Activated CD4-positive, alpha-beta T cell treated with anti-CD3 and anti-CD28 coated beads, Interleukin-2, amount 50 U/mL, for 1 hour (primary cell): Measurements from ENCODE around the gene KLF9.
"Not testable (repeated sequence)": the region's sequence is repeated elsewhere in the genome, so short reads cannot be mapped to it uniquely, and the experiment has no call there.

Source experiments
- DNase-seq: peaks from one replicate; pipeline ENCODE4 v3.0.0-alpha.2; 2020

The KLF9 gene

DNA sequence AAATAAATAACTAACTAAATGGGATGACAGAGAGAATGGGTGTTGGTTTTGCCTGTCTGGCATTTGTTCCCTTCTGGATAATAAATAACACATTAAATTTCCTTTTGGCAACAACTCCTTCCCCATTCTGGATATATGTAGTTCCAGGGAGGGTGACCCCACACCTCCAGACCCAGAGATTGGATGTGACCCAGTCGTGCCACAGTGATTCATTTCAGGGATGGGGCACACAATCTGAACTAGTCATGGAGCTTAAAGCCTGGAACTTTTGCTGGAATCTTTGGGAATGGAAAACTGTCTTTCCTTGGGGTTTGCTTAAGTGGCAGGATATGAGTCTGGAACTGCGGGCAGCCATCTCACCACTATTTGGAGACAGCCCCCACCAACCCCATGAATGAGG lies 11.3 kb downstream of the KLF9 start:
- no peak for DNase-seq

DNA sequence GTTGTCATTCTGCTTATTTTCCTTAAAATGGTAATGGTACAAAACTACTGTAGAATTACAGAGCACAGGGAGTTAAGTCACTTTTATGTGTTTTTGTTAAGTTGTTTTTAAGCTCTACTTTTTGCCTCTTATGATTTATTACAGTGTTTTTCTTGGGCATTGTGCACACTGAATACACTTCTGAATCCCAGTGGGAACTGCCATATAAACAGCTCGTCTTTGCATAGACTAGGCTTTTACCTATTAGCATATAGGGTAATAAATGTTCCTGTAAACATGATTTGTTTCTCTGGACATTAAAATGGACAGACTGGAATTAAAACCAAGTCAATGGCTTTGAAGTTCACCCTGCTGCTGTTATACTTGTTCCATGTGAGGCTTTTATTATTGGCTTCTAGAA lies 12.2 kb downstream of the KLF9 start:
- DNase-seq = no peak

DNA sequence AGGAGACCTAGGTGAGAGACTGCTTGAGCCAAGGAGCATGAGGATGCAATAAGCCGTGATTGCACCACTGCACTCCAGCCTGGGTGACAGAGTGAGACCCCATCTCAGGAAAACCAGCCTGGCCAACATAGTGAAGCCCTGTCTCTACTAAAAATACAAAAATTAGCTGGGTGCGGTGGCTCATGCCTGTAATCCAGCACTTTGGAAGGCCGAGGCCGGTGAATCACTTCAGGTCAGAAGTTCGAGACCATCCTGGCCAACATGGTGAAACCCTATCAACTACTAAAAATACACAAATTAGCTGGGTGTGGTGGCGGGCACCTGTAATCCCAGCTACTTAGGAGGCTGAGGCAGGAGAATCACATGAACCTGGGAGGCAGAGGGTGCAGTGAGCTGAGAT lies 13.2 kb downstream of the KLF9 start:
- not testable (repeated sequence) for DNase-seq

DNA sequence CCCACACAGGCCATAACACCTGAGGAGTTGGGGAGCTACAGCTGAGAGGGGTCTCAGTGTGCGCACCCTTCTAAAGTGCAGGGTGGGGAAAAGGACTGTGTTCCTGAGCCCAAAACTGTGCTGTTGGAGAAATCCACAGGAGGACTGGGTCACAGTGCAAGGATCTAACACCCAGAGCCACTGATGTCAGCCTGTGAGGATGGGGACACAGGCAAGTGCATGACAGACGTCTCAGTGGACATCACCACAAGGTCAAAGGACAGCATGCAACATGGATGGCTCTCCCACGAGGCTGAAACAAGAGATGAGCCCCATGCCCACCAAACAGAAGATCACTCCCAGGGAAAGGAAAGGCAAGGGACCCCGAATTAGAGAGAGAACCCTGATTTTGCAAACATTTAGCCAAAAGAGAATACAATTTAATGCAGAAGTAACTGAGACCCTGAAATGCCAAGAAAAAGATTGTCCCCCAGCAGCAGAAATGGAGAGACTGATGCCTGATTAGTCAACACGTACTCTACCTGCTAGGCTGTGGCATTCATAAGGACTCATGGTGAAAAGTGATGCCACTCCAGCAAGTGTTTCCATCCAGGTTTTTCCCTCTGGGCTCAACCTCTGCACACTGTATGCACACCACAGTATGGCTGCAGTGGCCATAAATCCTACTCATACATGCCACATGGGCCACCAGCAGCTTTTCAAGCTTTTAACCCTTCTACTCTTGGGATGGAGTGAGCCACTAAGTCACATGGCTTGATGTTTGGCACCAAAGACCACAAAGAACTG lies 14.2 kb downstream of the KLF9 start:
- no peak for DNase-seq

DNA sequence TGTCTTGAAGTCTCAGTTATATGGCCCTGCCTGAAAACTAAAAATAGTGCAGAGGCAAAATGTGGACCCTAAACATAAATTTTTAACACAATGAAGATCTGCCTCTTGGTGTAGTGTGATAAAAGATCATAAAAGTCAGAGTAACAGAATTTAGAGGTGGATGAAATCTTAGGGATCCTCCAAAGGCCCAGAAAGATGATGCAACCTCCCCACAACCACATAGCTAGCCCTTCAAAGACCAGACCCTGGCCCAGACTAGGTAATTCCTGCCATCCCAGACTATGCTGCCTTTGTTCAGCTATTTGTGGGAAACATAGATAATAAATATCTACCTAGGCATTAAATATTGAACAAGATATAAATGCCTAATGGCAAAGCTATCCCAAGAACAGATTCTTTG lies 15.3 kb downstream of the KLF9 start:
- DNase-seq = no peak

DNA sequence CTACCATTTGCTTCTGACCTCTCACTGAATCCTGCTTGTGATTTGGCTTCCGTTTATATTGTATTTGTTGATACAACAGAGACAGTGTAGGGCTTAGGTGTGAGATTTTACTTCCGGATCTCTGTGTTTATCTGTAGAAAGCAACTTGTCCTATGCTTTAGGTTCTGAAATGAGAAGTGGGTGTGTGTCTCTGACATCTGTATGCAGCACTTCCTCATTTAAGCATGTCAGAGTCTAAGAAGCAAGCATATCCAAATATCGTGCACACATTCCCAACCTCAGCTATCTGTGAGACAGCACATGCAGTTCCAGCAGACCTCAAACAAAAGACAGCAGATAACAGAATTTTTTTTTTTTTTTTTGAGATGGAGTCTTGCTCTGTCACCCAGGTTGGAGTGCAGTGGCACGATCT lies 16.3 kb downstream of the KLF9 start:
- DNase-seq = no peak

DNA sequence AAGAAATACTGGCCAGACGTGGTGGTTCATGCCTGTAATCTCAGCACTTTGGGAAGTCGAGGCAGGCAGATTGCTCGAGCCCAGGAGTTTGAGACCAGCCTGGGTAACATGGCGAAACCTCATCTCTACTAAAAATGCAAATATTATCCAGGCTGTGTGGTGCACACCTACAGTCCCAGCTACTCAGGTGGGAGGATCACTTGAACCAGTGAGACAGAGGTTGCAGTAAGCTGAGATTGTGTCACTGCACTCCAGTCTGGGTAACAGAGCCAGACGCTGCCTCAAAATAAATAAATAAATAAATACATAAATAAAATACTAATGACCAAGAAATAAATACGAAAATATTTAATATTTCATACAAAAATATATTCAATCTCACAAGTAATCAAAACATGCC lies 18.8 kb downstream of the KLF9 start:
- DNase-seq = no peak

DNA sequence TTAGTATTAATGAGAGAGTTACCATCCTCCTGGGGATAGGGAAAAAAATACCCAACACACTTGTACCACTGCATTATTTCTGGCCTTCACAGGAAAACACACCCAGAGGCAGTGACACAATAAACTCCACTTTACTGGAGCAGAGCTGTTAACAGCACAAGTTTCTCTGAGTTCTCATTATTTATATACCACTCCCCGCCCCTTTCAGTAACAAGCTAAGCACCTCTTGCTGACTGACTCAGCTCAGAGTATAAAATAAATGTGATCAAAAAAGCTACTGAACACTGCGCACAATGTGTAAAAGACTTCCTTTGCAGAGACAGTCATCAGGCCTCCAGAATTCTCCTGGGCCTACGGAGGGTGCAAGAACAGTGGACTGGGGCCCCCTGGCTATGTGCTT lies 21.6 kb downstream of the KLF9 start:
- no peak for DNase-seq

GRCh38 chr9:70392189-70392588 lies 22.3 kb downstream of the KLF9 start:
- DNase-seq = no peak

GRCh38 chr9:70390933-70391341 lies 23.5 kb downstream of the KLF9 start:
- DNase-seq = no peak

DNA sequence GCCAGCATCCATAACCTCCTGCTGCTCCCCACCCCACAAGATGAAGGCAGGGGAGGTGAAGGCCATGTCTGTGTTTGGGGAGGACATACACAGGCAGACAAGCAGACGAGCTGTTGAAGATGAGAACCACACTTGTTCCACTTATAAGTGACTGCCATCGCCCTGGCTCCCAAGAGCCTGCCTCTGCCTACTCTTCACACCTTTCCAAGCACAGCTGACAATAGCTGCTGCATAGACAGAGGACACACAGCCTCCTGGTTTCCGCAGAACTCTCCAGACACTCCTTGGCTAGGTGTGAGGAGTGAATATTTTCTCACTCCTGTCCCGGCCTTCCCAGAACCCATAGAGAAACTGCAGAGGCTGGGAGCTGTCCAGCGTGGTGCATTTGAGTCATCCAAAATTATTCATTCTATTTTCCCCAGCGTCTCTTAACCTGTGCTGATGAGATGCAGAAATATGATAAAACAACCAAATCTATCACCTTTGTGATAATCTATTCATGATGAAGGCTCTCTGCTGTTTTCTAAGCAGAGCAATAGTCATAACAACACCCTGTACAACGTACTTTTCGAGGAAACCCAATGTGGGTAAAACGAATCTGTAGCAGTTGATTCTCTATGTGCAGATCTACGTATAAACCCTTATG lies 24.7 kb downstream of the KLF9 start:
- DNase-seq = no peak

DNA sequence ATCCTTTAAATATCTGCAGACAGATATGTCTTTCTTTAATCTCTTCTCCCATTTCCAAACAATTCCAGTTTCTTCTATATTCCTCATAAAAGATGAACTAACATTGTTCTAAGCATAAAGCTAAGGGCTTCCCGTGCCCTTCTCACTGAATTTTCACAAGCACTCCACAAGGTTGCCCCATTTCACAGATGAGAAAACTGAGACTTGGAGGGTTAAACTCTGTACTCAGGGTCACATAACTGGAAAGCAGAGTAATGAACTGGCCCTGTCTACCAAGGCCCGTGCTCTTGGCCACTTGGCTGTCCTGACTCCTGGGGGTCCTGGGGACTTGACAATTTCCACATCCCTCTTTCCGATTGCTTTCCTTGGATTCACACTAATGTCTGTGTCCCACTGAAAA lies 25.3 kb downstream of the KLF9 start:
- no peak for DNase-seq

- no peak for DNase-seq
Measured at GRCh38 chr9:70387663-70388062, 26.8 kb downstream of the KLF9 start.

GRCh38 chr9:70385426-70385825 lies 29.0 kb downstream of the KLF9 start:
- DNase-seq = no peak

- no peak for DNase-seq
Measured at GRCh38 chr9:70382709-70383605, 31.5 kb downstream of the KLF9 start.

GRCh38 chr9:70382046-70382708 lies 32.3 kb downstream of the KLF9 start:
- no peak for DNase-seq

DNA sequence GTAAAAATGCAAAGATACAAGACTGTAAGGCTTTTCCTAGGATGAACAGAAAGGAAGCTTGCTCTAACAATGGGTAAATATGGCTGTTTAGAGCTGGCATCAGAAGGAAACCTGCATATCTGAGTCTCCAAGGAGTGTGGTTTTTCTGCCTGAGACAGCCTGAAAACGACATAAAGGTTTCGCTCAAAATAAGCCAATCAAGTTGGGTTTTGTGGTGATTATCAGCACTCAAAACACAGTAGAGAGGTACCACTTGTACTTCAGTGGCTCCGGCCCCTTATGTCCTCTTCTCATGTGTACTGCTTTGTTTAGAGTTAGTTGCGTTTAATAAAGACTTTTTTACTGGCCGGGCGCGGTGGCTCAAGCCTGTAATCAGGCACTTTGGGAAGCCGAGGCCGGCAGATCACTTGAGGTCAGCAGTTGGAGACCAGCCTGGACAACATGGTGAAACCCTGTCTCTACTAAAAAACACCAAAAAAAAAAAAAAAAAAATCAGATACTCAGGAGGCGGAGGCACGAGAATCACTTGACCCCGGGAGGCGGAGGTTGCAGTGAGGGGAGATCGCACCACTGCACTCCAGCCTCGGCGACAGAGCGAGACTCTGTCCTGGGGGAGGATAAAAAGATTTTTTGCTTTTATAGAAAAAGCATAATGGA lies 39.4 kb downstream of the KLF9 start:
- no peak for DNase-seq

DNA sequence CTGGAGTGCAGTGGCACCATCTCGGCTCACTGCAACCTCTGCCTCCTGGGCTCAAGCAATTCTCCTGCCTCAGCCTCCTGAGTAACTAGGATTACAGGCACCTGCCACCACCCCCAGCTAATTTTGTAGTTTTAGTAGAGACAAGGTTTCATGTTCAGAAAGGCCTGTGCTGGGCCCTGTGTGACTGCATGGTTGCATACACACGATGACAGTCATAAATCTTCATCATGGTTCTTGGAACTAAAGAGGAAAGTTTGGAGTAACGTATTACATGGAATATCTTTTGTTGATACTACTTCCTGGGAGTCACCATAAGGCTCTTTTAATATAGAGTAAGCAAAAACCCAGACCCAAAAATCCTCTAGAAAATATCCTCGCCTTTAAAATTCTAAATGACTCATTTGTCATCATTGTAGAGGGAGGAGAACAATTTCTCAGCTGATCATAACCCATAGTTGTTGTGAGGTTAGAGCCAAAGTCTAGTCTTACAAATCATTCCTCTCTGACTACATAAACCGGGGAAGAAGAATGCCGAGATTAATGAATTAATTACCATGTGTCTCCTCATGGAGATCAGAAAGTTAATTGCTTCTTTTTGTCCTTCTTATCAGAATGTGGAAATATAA lies 47.0 kb downstream of the KLF9 start:
- DNase-seq = no peak

- DNase-seq = no peak
Measured at GRCh38 chr9:70363760-70364159, 50.7 kb downstream of the KLF9 start.

DNA sequence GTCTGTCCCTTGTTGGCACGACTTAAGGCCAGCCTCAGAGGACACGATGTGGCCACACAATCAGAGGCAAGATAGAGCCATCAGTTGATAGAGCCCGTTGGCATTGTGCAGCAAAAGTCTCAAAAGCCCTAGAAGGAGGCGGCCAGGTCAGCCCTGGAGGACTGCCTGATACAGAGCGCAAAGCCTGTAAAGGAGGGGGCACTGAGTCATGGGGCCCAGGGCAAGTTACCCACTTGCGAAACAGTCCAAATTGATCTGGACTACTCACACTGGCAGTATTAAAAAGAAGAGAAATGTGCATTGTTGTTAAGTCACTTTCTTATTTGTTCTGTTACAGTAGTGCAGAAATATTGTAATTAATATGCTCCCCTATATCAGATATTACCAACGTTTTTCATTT lies 51.5 kb downstream of the KLF9 start:
- DNase-seq = no peak

GRCh38 chr9:70355801-70356200 lies 58.7 kb downstream of the KLF9 start:
- no peak for DNase-seq

DNA sequence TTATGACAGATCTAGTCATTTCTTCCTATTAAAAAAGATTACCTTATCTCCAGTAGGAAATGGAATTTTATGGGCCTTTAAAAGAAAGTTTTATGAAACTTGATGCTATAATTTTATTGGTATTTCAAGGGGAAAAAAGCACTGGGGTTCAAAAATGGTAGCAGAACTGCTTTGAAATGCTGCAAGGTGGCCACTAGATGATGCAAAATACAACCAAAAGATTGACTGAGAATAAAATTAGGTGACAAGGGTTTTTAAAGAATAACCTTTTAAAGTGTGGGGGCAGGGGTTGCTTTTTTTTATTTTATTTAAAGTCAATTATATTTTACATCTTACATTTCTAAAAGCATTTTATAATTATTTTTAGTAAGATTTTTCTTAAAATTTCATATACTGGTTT lies 61.7 kb downstream of the KLF9 start:
- no peak for DNase-seq
